Neural progenitor cell (in vitro differentiated cells): ENCODE measurements around the gene IDH3B. TPM values are rescaled to one million over a fixed set of nuclear protein-coding genes. Genes with fewer than 3 reads are reported as not detected.

Experiments
- DNase-seq: peaks from one replicate; pipeline ENCODE4 v3.0.0-alpha.2; 2016; ENCODE audit warnings: low spot score
- H2AFZ ChIP-seq: fragments of 200-600 bp; sonication (generic); replicated peaks from 2 replicates; pipeline ENCODE4 v1.6.1; 2016; ENCODE audit warnings: antibody characterized with exemption
- H3F3A ChIP-seq: fragments of 200-600 bp; sonication (generic); 2 replicates; pipeline ENCODE4 v1.6.1; 2016; ENCODE audit warnings: antibody characterized with exemption, low read depth
- H3K27ac ChIP-seq: fragments of 200-600 bp; sonication (generic); 2 replicates; pipeline ENCODE4 v1.5.1; 2016; ENCODE audit warnings: mild to moderate bottlenecking
- H3K27me3 ChIP-seq: fragments of 200-600 bp; sonication (generic); 2 replicates; pipeline ENCODE4 v1.6.1; 2016; ENCODE audit warnings: mild to moderate bottlenecking, moderate library complexity
- H3K36me3 ChIP-seq: fragments of 200-600 bp; sonication (generic); 2 replicates; pipeline ENCODE4 v1.5.1; 2016
- H3K4me1 ChIP-seq: fragments of 200-600 bp; sonication (generic); 2 replicates; pipeline ENCODE4 v1.6.1; 2016; ENCODE audit warnings: mixed run types
- H3K4me2 ChIP-seq: fragments of 200-600 bp; sonication (generic); 2 replicates; pipeline ENCODE4 v1.6.1; 2016
- H3K4me3 ChIP-seq: fragments of 200-600 bp; sonication (generic); 2 replicates; pipeline ENCODE4 v1.5.1; 2016
- H3K79me2 ChIP-seq: fragments of 200-600 bp; sonication (generic); 2 replicates; pipeline ENCODE4 v1.6.1; 2016; ENCODE audit warnings: low read depth
- H3K9ac ChIP-seq: fragments of 200-600 bp; sonication (generic); 2 replicates; pipeline ENCODE4 v1.6.1; 2016
- H3K9me3 ChIP-seq: fragments of 200-600 bp; sonication (generic); 2 replicates; pipeline ENCODE4 v1.5.1; 2016; ENCODE audit warnings: low read depth
- H4K20me1 ChIP-seq: fragments of 200-600 bp; sonication (generic); 2 replicates; pipeline ENCODE4 v1.6.1; 2016; ENCODE audit warnings: low read depth
- H3K27ac Mint-ChIP-seq: 3 replicates; pipeline ENCODE4 v1.8.0; 2021; ENCODE audit warnings: mixed read lengths
- H3K27me3 Mint-ChIP-seq: 2 replicates; pipeline ENCODE4 v1.8.0; 2022; ENCODE audit warnings: low read depth, mild to moderate bottlenecking, inconsistent platforms, moderate library complexity, mixed read lengths; ENCODE audit not compliant: insufficient read depth
- H3K36me3 Mint-ChIP-seq: 3 replicates; pipeline ENCODE4 v1.8.0; 2021; ENCODE audit warnings: mixed read lengths
- H3K4me1 Mint-ChIP-seq: 3 replicates; pipeline ENCODE4 v1.8.0; 2021; ENCODE audit warnings: mixed read lengths
- H3K4me3 Mint-ChIP-seq: 3 replicates; pipeline ENCODE4 v1.8.0; 2021; ENCODE audit warnings: mild to moderate bottlenecking, moderate library complexity, mixed read lengths
- H3K9me3 Mint-ChIP-seq: 3 replicates; pipeline ENCODE4 v1.8.0; 2020; ENCODE audit warnings: mixed read lengths
- CTCF ChIP-seq: fragments of 200-600 bp; sonication (generic); IDR thresholded peaks from 2 replicates; pipeline ENCODE4 v1.5.1; 2017; ENCODE audit warnings: antibody characterized with exemption, mild to moderate bottlenecking
- EZH2 ChIP-seq: fragments of 200-600 bp; sonication (generic); IDR thresholded peaks from 2 replicates; pipeline ENCODE4 v1.6.1; 2017; ENCODE audit warnings: antibody characterized with exemption, mild to moderate bottlenecking, moderate library complexity
- EZH2phosphoT487 ChIP-seq: fragments of 200-600 bp; sonication (generic); IDR thresholded peaks from 2 replicates; pipeline ENCODE4 v1.6.1; 2017; ENCODE audit warnings: antibody characterized with exemption
- total RNA-seq: library from RNA; depleted of rRNA; stranded (reverse); fragments of >200 nt; gene quantifications from 2 replicates; pipeline ENCODE4 v1.2.3, GENCODE V29; 2015; ENCODE audit warnings: low replicate concordance

IDH3B gene
- total RNA-seq, 1 donor from 2014 or later, result 94.3 TPM

- peaks cover 97% of the 10 kb centered on the region for H3K27me3 ChIP-seq
- H3F3A ChIP-seq, result peaks cover 17% of the 10 kb centered on the region
- H3K9ac ChIP-seq, result no peak overlapping the region
- no peak overlapping the region for H3K27ac ChIP-seq
- H3K27me3 Mint-ChIP-seq, result peaks cover 52% of the 10 kb centered on the region
- H3K79me2 ChIP-seq, result no peaks in the 10 kb centered on the region
- H3K4me3 ChIP-seq, result peak overlapping the region; percentile 34
- no peaks in the 10 kb centered on the region for H3K36me3 ChIP-seq
- H3K4me2 ChIP-seq, result peak overlapping the region; percentile 40
- peak; percentile 56 for DNase-seq
- H3K4me1 Mint-ChIP-seq, result peaks cover 28% of the 10 kb centered on the region
- peaks cover 4% of the 10 kb centered on the region for H3K36me3 Mint-ChIP-seq
- peaks cover 3% of the 10 kb centered on the region for H3K9me3 Mint-ChIP-seq
- H3K27ac Mint-ChIP-seq, result no peak overlapping the region
- no peaks in the 10 kb centered on the region for H3K9me3 ChIP-seq
- no peak overlapping the region for H2AFZ ChIP-seq
- peaks cover 36% of the 10 kb centered on the region for H4K20me1 ChIP-seq
- TF ChIP-seq EZH2phosphoT487 (peak; percentile 78), CTCF (no peak), EZH2 (peak; percentile 88)
- peak overlapping the region; percentile 71 for H3K4me3 Mint-ChIP-seq
- peaks cover 6% of the 10 kb centered on the region for H3K4me1 ChIP-seq
Observed at GRCh38 chr20:2694008-2694471, 30.0 kb upstream of the IDH3B start.

GRCh38 chr20:2693286-2694007 lies 29.4 kb upstream of the IDH3B start:
- H3K36me3 ChIP-seq, result no peaks in the 10 kb centered on the region
- H3K9ac ChIP-seq, result no peak overlapping the region
- DNase-seq, result peak; percentile 77
- H2AFZ ChIP-seq, result no peak overlapping the region
- peak; percentile 7 for TF ChIP-seq CTCF
- peak; percentile 95 for TF ChIP-seq EZH2phosphoT487
- peak; percentile 94 for TF ChIP-seq EZH2
- peak overlapping the region; percentile 34 for H3K4me3 ChIP-seq
- Mint-ChIP-seq H3K4me1 (peaks cover 28% of the 10 kb centered on the region), H3K4me3 (peak overlapping the region; percentile 71), H3K36me3 (peaks cover 4% of the 10 kb centered on the region), H3K9me3 (peaks cover 3% of the 10 kb centered on the region), H3K27ac (no peak overlapping the region), H3K27me3 (peaks cover 55% of the 10 kb centered on the region)
- no peak overlapping the region for H3K27ac ChIP-seq
- no peaks in the 10 kb centered on the region for H3K79me2 ChIP-seq
- no peaks in the 10 kb centered on the region for H3K9me3 ChIP-seq
- peak overlapping the region; percentile 40 for H3K4me2 ChIP-seq
- H4K20me1 ChIP-seq, result peaks cover 38% of the 10 kb centered on the region
- peaks cover 17% of the 10 kb centered on the region for H3F3A ChIP-seq
- H3K4me1 ChIP-seq, result peaks cover 6% of the 10 kb centered on the region
- H3K27me3 ChIP-seq, result peaks cover 97% of the 10 kb centered on the region

- Mint-ChIP-seq H3K36me3 (peaks cover 4% of the 10 kb centered on the region), H3K9me3 (peaks cover 3% of the 10 kb centered on the region), H3K27ac (no peak overlapping the region), H3K4me3 (no peak overlapping the region), H3K4me1 (peaks cover 30% of the 10 kb centered on the region), H3K27me3 (peaks cover 59% of the 10 kb centered on the region)
- H3K79me2 ChIP-seq, result no peaks in the 10 kb centered on the region
- H3F3A ChIP-seq, result peaks cover 17% of the 10 kb centered on the region
- peak; percentile 67 for DNase-seq
- H3K4me1 ChIP-seq, result peaks cover 6% of the 10 kb centered on the region
- no peak for TF ChIP-seq CTCF
- no peak for TF ChIP-seq EZH2
- H3K4me2 ChIP-seq, result no peak overlapping the region
- H3K27me3 ChIP-seq, result peaks cover 97% of the 10 kb centered on the region
- no peak overlapping the region for H3K4me3 ChIP-seq
- peaks cover 41% of the 10 kb centered on the region for H4K20me1 ChIP-seq
- H3K36me3 ChIP-seq, result no peaks in the 10 kb centered on the region
- no peaks in the 10 kb centered on the region for H3K9me3 ChIP-seq
- H2AFZ ChIP-seq, result no peak overlapping the region
- H3K27ac ChIP-seq, result no peak overlapping the region
- no peak overlapping the region for H3K9ac ChIP-seq
Observed at GRCh38 chr20:2692886-2693285, 28.9 kb upstream of the IDH3B start.
